Left ventricle myocardium inferior (tissue), 1 donor: Measurements from ENCODE around the gene C14orf132. TPM values are rescaled to one million over a fixed set of nuclear protein-coding genes. Genes with fewer than 3 reads are reported as not detected.
"Not testable (repeated sequence)": the region's sequence is repeated elsewhere in the genome, so short reads cannot be mapped to it uniquely, and the experiment has no call there.

Experiments used
- DNase-seq: peaks from one replicate; pipeline ENCODE4 v3.0.0-alpha.2; 2020
- H3K27ac ChIP-seq: fragments of 200-600 bp; replicated peaks from 2 replicates; pipeline ENCODE4 v1.8.0; 2021
- H3K27me3 ChIP-seq: fragments of 200-600 bp; 2 replicates; pipeline ENCODE4 v1.8.0; 2021; ENCODE audit warnings: low read depth
- H3K36me3 ChIP-seq: fragments of 200-600 bp; 2 replicates; pipeline ENCODE4 v1.8.0; 2021
- H3K4me1 ChIP-seq: fragments of 200-600 bp; 2 replicates; pipeline ENCODE4 v1.8.0; 2021
- H3K4me3 ChIP-seq: fragments of 200-600 bp; 2 replicates; pipeline ENCODE4 v1.8.0; 2021; ENCODE audit warnings: mild to moderate bottlenecking, moderate library complexity
- H3K9me3 ChIP-seq: fragments of 200-600 bp; replicated peaks from 2 replicates; pipeline ENCODE4 v1.8.0; 2021
- CTCF ChIP-seq: fragments of 200-600 bp; IDR thresholded peaks from 2 replicates; pipeline ENCODE4 v1.8.0; 2021; ENCODE audit warnings: antibody characterized with exemption, mild to moderate bottlenecking, borderline replicate concordance
- intact Hi-C: fragments of 100-400 bp; cut with micrococcal nuclease; formaldehyde crosslinking; loops from one replicate; pipeline ENCODE4 v1.11.0; 2022
- total RNA-seq: library from RNA; stranded (reverse); fragmentation: NEBNext Ultra II Directional; extraction: Animal tissue kit (Norgen Biotek cat#: 25700); gene quantifications from one replicate; pipeline ENCODE4 v1.2.1, GENCODE V29; 2021
- donor health status: DM: no; HTN: yes; CAD: no; lungs with severe emphysema.

Gene C14orf132
- total RNA-seq, 1 donor from 2014 or later, result 4.8 TPM

GRCh38 chr14:96001866-96002497 is 37.2 kb upstream of the C14orf132 start:
- Histone ChIP-seq H3K4me1 (no peaks in the 10 kb centered on the region), H3K27me3 (peaks cover 66% of the 10 kb centered on the region), H3K4me3 (no peak overlapping the region), H3K36me3 (no peaks in the 10 kb centered on the region), H3K9me3 (peaks cover 21% of the 10 kb centered on the region), H3K27ac (no peak overlapping the region)
- intact Hi-C loops, result loop anchor here (10.0 kb wide), 1 partner anchor 93 kb away; no protein-coding TSS in a partner anchor
- no peak for TF ChIP-seq CTCF
- no peak for DNase-seq

GRCh38 chr14:96002498-96002884 is 36.7 kb upstream of the C14orf132 start:
- no peak for DNase-seq
- Histone ChIP-seq H3K4me3 (no peak overlapping the region), H3K27ac (no peak overlapping the region), H3K36me3 (no peaks in the 10 kb centered on the region), H3K27me3 (peaks cover 60% of the 10 kb centered on the region), H3K4me1 (no peaks in the 10 kb centered on the region), H3K9me3 (peaks cover 23% of the 10 kb centered on the region)
- intact Hi-C loops, result loop anchor here (10.0 kb wide), 1 partner anchor 92 kb away; no protein-coding TSS in a partner anchor
- TF ChIP-seq CTCF, result no peak

GRCh38 chr14:96011131-96011530 is 28.0 kb upstream of the C14orf132 start:
- intact Hi-C loops, result no loop called here
- Histone ChIP-seq H3K9me3 (peaks cover 42% of the 10 kb centered on the region), H3K27ac (no peak overlapping the region), H3K4me1 (no peaks in the 10 kb centered on the region), H3K36me3 (no peaks in the 10 kb centered on the region), H3K4me3 (no peak overlapping the region), H3K27me3 (peaks cover 11% of the 10 kb centered on the region)
- TF ChIP-seq CTCF, result no peak
- DNase-seq, result no peak

- H3K36me3 ChIP-seq, result no peaks in the 10 kb centered on the region
- no peak for DNase-seq
- peaks cover 42% of the 10 kb centered on the region for H3K9me3 ChIP-seq
- no peak overlapping the region for H3K27ac ChIP-seq
- intact Hi-C loops, result no loop called here
- no peak overlapping the region for H3K4me3 ChIP-seq
- TF ChIP-seq CTCF, result no peak
- H3K27me3 ChIP-seq, result peaks cover 16% of the 10 kb centered on the region
- H3K4me1 ChIP-seq, result no peaks in the 10 kb centered on the region
Measured at GRCh38 chr14:96011607-96012006, 27.6 kb upstream of the C14orf132 start.

- H3K4me1 ChIP-seq, H3K4me3 ChIP-seq, intact Hi-C loops, DNase-seq, H3K36me3 ChIP-seq, H3K27ac ChIP-seq: not testable (repeated sequence)
- Histone ChIP-seq H3K9me3 (peaks cover 38% of the 10 kb centered on the region), H3K27me3 (peaks cover 26% of the 10 kb centered on the region)
Measured at GRCh38 chr14:96012757-96013156, 26.4 kb upstream of the C14orf132 start.

GRCh38 chr14:96014176-96014575 is 25.0 kb upstream of the C14orf132 start:
- TF ChIP-seq CTCF, result no peak
- H3K27me3 ChIP-seq, result peaks cover 40% of the 10 kb centered on the region
- intact Hi-C loops, result no loop called here
- DNase-seq, result no peak
- H3K9me3 ChIP-seq, result peaks cover 33% of the 10 kb centered on the region
- H3K4me3 ChIP-seq, result no peak overlapping the region
- no peaks in the 10 kb centered on the region for H3K4me1 ChIP-seq
- no peak overlapping the region for H3K27ac ChIP-seq
- no peaks in the 10 kb centered on the region for H3K36me3 ChIP-seq
